BE2C (cell line): ENCODE results near the gene TOB1.

Experiments
- DNase-seq: peaks from one replicate; pipeline ENCODE4 v3.0.0-alpha.2; 2020
- H3K27me3 ChIP-seq: fragments of 250-450 bp; sonication (Bioruptor Pico); 2 replicates; pipeline ENCODE4 v1.5.1; 2020; ENCODE audit warnings: mild to moderate bottlenecking
- H3K36me3 ChIP-seq: fragments of 250-450 bp; sonication (Bioruptor Pico); 2 replicates; pipeline ENCODE4 v1.5.1; 2020; ENCODE audit warnings: mild to moderate bottlenecking
- H3K4me1 ChIP-seq: fragments of 250-450 bp; sonication (Bioruptor Pico); 2 replicates; pipeline ENCODE4 v1.5.1; 2020
- H3K4me3 ChIP-seq: 2 replicates; pipeline ENCODE4 v1.5.1; 2011; ENCODE audit warnings: low read depth, low read length
- H3K9me3 ChIP-seq: fragments of 250-450 bp; sonication (Bioruptor Pico); 2 replicates; pipeline ENCODE4 v1.5.1; 2020
- TF ChIP-seq, protein P1 (sequence below): IDR thresholded peaks from 2 replicates; pipeline ENCODE4 v1.5.1; 2012; ENCODE audit warnings: mild to moderate bottlenecking, low read depth, low read length

TOB1 gene

DNA sequence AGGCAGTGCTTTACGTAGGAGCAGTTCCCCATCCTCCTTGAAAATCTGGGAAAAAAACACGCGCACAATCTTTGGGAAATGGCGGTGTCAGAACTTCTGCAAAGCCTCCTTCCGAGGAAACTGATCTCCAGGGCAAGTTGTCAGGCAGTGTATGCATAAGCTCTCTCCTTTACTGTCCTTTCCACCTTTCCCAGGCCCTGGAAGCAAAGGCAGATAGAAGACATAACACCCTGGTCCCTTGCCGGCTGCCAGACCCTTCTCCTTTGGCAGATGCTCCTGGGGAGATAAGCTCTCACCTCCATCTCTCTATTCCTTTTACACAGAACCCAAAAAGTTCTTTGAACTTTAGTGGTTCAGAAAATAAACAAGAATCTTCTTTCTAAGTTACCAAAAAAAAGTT lies 12.4 kb downstream of the TOB1 start:
- TF ChIP-seq, protein P1, sequence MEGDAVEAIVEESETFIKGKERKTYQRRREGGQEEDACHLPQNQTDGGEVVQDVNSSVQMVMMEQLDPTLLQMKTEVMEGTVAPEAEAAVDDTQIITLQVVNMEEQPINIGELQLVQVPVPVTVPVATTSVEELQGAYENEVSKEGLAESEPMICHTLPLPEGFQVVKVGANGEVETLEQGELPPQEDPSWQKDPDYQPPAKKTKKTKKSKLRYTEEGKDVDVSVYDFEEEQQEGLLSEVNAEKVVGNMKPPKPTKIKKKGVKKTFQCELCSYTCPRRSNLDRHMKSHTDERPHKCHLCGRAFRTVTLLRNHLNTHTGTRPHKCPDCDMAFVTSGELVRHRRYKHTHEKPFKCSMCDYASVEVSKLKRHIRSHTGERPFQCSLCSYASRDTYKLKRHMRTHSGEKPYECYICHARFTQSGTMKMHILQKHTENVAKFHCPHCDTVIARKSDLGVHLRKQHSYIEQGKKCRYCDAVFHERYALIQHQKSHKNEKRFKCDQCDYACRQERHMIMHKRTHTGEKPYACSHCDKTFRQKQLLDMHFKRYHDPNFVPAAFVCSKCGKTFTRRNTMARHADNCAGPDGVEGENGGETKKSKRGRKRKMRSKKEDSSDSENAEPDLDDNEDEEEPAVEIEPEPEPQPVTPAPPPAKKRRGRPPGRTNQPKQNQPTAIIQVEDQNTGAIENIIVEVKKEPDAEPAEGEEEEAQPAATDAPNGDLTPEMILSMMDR, result no peak

DNA sequence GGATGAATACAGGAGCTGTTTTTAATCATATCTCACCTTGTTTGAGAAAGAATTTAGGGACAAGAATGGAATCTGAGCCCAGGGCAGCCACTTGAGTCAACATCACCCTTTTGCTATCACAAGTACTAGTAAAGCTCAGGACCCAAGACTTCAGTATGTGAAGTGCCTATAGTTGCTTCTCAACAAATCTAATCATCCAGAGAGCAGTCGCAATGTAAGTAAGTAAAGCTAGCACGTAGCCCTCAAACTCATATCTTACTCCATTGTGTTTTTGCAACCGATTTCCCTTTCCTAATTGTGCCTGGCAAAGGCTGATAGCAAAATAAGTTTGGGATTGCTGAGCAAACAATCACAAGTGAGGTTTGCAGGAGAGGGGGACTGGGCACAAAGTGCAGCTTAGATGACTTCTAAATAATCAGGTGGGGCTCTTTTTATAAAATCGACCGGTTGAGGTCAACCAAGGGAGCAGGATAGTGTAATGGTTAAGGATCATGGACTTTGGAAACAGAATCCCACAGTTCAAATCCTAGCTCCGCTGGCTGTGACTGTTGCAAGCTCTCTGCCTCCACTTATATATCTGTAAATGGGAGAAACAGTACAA lies 13.0 kb downstream of the TOB1 start:
- TF ChIP-seq, protein P1, result no peak
- DNase-seq, result no peak
- H3K4me1 ChIP-seq, result peaks cover 15% of the 10 kb centered on the region
- no peak overlapping the region for H3K4me3 ChIP-seq
- H3K36me3 ChIP-seq, result no peaks in the 10 kb centered on the region
- no peaks in the 10 kb centered on the region for H3K9me3 ChIP-seq
- H3K27me3 ChIP-seq, result no peaks in the 10 kb centered on the region

More for the DNA sequence above, 12.4 kb downstream of the TOB1 start:
- Histone ChIP-seq H3K36me3 (no peaks in the 10 kb centered on the region), H3K4me3 (no peak overlapping the region), H3K9me3 (no peaks in the 10 kb centered on the region), H3K27me3 (no peaks in the 10 kb centered on the region), H3K4me1 (peaks cover 15% of the 10 kb centered on the region)
- no peak for DNase-seq

DNA sequence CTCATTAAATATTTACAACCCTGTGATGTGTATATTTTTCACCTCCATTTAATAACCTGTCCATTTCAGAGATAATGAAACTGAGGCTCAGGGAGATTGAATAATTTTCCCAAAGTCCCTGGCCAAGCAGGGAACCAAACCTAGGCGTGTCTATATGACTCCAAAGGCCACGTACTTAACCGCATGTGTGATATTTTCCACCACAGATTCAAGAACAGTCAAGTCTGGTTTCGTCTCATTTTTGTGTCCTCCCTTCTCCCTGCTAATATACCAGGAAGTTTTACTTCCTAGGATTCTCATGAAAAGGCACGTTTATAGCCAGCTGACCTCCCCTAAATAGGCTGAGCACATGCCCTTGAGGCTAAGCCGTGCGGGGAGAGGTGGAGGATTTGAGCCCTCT lies 15.5 kb downstream of the TOB1 start:
- Histone ChIP-seq H3K4me1 (peaks cover 15% of the 10 kb centered on the region), H3K4me3 (no peak overlapping the region), H3K36me3 (no peaks in the 10 kb centered on the region), H3K27me3 (no peaks in the 10 kb centered on the region), H3K9me3 (no peaks in the 10 kb centered on the region)
- TF ChIP-seq, protein P1, result no peak
- DNase-seq, result no peak

DNA sequence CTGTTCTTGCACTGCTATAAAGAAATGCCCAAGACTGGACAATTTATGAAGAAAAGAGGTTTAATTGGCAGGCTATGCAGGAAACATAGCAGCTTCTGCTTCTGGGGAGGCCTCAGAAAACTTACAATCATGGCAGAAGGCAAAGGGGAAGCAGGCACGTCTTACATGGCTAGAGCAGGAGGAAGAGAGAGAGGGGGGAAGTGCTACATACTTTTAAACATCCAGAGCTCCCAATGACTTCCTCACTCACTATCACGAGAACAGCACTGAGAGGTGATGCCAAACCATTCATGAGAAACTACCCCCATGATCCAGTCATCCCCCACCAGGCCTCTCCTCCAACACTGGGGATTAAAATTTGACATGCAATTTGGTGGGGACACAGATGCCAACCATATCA lies 17.4 kb downstream of the TOB1 start:
- no peak for DNase-seq
- no peaks in the 10 kb centered on the region for H3K27me3 ChIP-seq
- TF ChIP-seq, protein P1, result no peak
- peaks cover 15% of the 10 kb centered on the region for H3K4me1 ChIP-seq
- no peaks in the 10 kb centered on the region for H3K9me3 ChIP-seq
- no peak overlapping the region for H3K4me3 ChIP-seq
- no peaks in the 10 kb centered on the region for H3K36me3 ChIP-seq

DNA sequence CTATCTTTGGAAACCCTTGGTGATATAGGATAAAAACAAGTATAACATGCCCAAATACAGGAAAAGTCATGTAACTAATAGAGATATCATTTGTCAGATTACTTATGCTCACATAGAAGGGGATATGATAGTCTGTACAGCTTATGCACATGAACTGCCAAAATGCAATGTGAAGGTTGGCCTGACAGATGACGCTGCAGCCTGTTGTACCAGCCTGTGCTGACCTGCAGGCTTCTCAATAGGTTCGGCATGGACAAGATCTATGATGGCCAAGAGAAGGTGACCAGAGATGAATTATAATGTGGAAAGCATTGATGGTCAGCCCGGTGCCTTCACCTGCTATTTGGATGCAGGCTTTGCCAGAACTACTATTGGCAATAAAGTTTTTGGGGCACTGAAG lies 18.1 kb downstream of the TOB1 start:
- TF ChIP-seq, protein P1, result no peak
- Histone ChIP-seq H3K4me3 (no peak overlapping the region), H3K27me3 (no peaks in the 10 kb centered on the region), H3K4me1 (peaks cover 15% of the 10 kb centered on the region), H3K9me3 (no peaks in the 10 kb centered on the region), H3K36me3 (no peaks in the 10 kb centered on the region)
- no peak for DNase-seq

DNA sequence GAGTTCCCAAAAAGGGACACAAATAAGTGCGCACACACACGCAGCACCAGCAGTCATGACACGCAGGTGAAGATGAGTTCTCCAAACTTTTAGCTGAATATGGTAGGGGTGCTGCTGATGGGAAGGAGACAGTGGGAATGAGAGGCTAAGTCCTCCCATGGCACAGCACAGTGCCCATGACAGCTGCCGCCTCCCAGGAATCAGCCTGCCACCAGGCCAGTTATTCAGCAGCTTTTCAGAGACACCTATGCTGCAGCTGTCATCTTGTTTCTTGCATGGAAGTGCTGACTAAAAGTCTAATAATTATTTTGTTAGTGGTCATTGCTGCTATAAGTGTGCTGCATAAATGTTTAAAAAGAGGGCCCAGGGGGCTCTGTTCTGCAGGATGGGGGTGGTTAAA lies 18.6 kb downstream of the TOB1 start:
- Histone ChIP-seq H3K4me1 (peaks cover 13% of the 10 kb centered on the region), H3K9me3 (no peaks in the 10 kb centered on the region), H3K36me3 (no peaks in the 10 kb centered on the region), H3K4me3 (no peak overlapping the region), H3K27me3 (no peaks in the 10 kb centered on the region)
- TF ChIP-seq, protein P1, result no peak
- DNase-seq, result no peak
